ENCODE results near the gene AXIN1.
A peak's percentile ranks its signal among the peaks of the same experiment; 100 is the strongest.
"Not testable (repeated sequence)": the region's sequence is repeated elsewhere in the genome, so short reads cannot be mapped to it uniquely, and the experiment has no call there.

Gene AXIN1

DNA sequence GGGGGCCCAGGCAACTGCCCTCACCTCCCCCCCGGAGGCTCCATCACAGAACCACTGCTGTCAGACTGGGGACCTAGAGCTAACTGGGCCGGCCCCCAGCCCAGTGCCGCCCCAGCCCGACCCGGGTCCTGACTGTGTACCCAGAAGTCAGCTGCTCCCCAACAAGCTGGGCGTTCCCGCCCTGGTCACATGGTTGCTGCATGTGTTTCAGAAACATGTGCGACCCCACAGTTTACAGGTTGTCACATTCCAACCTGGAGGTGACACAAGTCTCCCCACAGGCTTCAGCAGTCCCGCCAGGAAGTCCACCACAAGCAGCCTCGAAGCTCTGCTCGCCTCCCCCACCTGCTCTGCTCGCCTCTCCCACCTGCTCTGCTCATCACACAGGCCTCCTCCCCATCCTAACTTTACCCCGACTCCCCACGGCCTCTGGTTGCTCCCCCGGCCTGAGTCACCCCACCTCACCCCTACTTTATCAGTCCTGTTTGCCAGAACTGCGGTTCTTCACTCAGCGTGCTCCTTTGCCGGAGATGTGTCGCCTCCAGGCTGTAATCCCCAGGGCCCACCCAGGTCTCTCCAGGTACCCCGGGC is 16.8 kb upstream of the AXIN1 start:
- DNase-seq, result no peak

DNA sequence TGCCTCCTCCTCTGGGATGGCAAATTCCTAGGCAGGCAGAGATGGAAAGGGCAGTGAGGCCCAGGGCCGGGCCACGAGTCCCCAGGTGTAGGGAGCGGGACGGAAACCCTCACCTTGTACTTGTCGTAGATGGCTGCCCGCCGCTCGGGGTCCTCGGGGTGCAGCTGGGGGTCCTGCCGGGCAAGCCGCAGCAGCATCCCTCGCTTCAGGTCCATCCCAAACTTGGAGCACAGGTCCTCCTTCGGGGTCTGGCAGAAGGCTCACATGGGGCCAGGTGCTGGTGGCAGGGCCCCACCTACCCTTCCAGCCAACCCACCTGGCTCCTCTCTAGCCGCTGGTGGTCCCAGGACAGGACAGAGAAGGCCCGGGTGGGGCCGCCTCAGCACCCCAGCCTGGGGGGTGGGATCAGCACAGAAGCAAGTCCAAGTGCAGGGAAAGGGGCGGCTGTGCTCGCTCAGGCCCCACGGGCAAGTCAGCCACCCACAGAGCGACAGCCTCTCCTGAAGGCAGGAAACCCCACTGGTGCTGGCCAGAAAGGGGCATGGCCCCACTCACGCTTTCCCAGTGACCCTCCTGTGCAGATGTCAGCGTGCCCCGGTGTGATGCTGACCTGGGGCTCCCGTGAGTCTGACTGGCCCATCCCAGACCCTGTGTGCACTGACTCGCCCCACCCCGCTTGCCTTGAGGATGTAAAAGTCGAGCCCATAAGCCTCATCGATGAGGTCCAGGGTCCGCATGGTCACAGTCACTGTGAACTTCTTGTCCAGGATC is 16.1 kb upstream of the AXIN1 start:
- DNase-seq, result no peak

DNA sequence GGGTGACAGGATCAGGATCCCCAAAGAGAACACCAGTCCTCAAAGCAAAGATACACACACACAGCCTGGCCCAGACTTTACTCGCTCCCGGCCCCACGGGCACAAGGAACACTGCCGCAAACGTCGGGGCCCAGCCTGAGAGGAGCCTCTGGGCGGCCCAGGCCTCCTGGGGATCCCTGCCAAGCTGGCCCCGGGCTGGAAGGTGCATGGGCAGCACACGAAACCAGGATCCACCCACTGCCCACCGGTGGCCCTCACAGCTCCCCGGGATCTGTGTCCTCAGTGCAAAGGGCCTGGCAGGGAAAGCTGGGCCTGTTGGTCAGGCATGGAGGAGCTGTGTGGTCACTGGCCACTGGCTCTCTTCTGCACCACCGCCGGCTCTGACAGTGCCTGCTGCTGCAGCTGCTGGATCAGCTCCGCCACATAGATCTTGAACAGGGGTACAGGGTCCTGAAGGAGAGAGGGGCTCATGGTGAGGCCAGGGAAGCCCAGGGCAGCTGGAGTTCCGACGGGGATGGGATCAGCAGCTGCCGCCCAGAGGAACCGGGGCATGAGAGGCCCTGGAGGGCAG is 14.9 kb upstream of the AXIN1 start:
- no peak for DNase-seq

DNA sequence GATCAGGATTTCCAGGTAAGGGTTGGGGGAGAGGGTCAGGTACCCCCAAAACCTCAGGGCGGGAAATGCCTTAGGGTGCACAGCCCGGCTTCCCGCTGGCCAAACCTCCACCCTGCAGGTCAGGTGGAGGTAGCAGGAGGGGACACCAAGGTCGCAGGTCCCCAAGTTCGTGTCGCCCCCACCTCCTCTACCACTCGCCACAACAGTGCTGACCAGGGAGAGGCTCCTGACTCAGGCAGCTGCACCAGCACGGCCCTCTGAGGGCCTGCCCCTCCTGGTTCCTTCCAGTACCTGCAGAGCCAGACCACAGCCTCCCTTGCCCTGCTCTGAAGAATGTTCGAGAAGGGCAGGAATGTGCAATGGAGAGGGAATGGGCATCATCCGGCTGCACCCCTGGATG is 14.0 kb upstream of the AXIN1 start:
- no peak for DNase-seq

DNA sequence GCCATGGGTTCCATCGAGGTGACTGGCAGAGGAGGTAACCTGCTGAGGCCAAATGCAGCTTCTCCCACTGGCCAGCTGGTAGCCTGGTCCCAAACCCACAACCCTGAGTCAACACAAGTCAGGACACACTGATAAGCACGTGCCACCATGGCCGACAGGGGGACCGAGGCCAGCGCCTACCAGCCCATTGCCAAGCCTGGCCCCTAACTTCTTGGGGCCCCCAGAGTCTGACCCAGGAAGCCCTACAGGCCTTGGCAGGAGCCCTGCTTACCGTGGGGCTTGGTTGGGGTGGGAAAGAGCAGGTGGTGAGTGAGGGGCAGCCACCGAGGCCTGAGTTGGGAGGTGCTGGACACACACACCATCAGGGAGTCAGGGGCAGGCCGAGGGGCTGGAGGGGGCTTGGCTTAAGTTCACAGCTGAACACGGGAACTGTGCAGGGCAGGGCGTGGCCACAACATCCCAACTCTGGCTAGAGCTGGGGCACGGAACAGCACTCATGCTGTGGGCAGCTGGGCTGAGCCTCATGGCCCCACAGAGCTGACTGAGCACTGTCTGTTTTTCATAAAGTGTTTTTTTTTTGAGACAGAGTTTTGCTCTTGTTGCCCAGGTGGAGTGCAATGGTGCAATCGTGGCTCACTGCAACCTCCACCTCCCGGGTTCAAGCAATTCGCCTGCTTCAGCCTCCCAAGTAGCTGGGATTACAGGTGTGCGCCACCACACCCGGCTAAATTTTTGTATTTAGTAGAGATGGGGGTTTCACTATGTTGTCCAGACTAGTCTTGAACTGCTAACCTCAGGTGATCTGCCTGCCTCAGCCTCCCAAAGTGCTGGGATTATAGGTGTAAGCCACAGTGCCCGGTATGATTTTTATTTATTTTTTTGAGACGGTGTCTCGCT is 12.3 kb upstream of the AXIN1 start:
- no peak for DNase-seq

DNA sequence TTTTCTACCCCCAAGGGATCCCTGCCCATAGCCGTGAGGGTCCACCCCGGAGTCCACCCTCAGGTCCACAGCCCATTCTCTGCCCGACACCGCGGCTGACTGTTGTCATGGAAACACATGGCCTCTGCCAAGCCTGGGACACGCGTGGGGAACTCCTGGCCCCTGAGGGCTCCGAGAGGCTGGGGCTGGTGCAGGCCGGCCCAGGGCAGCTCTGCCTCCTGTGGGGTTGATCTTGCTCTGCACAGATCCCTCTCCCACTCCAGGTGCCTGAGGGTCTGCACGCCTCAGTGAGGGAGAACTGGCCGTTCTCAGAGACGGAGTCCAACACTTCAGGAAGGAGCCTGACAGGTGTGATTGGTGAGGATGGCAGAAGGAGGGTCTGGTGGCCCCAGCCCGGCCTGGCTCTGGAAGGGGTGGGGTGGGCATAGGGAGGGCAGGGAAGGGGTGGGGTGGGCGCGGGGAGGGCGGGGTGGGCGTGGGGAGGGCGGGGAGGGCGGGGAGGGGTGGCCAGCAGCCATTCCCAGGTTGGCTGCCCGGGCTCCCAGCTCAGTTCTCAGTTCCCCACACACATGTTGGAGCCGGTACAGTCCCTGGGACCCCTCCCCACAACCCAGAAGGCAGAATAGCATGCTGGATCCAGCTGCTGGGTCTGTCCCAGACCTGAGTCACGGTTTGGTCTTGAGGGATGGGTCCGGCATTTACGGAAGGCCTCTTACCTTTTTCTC is 11.4 kb upstream of the AXIN1 start:
- DNase-seq, result no peak

DNA sequence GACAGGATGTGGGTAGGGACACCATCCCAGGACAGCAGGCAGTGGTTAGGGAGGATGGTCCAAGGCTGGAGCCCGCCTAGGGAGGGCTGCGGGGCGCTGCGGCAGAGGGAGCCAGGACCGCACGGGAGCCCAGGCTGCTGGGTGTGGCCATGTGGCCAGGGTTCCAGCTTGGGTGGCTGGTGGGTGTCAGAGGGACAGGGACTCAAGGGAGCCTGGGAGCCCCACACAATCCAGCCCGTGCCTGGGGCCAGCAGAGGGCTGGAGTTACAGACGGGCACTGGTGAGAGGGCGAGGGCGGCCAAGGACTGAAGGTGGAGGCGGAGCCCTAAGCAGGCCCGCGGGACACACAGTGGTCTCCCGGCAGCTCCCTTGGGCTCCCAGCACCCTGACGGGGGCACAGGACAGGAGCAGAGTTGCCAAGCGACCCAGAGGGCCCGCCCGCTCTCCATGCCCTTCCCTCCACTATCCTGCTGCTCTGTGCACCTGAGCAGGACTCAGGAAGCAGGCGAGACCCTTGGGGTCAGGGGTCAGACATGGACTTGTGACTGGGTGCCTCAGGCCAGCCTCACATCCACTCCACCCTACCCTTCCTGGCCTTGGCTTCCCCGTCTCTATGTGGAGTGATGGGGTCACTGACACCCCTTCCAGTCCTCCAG is 10.7 kb upstream of the AXIN1 start:
- no peak for DNase-seq

DNA sequence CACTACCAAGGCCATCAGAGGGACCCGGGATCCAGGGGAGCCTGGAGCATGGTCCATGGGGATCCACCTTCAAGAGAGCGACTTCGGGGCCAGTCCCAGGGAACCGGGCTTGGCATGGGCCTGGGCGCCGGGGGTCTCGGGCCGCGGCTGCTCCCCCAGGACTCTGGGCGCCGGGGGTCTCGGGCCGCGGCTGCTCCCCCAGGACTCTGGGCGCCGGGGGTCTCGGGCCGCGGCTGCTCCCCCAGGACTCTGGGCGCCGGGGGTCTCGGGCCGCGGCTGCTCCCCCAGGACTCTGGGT is 10.1 kb upstream of the AXIN1 start:
- not testable (repeated sequence) for DNase-seq

DNA sequence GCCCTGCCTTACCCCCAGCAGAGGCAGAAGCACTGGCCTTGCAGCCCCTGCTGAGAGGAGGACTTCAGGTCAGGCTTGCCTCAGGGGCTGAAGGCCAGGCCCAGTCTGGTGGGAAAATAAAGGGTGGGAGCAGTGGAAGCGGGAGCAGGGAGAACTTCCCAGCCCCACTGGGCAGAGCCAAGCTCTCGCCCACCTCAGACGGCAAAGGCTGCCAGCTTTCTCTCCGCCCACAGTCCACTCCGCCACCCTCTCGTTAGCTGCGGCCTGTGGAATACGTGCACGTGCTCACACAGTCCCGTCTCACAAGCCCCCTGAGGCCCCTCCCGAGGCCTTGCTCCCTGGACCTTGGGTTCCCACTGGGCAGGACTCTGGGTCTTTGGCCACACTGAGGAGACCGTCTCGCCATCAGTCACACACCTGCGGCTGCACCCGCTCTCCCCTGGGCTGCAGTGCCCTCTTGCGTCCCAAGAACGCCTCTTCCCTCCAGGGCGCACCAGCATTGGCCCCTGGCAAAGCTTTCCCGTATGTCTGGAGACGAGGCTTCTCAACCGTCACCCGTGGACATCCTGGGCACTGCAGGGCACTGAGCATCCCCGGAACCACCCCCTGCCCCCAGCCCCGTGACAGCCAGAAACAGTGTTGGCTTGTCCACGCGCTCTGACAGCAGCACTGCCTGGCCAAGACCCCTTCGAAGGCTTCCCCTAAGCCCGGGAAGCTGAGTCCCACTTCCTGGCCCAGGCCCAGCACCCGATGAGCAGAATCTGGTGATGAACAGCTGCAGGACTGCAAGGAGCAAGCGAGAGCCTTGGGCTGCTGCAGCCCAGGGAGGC is 9.6 kb upstream of the AXIN1 start:
- peak; percentile 58 for DNase-seq

DNA sequence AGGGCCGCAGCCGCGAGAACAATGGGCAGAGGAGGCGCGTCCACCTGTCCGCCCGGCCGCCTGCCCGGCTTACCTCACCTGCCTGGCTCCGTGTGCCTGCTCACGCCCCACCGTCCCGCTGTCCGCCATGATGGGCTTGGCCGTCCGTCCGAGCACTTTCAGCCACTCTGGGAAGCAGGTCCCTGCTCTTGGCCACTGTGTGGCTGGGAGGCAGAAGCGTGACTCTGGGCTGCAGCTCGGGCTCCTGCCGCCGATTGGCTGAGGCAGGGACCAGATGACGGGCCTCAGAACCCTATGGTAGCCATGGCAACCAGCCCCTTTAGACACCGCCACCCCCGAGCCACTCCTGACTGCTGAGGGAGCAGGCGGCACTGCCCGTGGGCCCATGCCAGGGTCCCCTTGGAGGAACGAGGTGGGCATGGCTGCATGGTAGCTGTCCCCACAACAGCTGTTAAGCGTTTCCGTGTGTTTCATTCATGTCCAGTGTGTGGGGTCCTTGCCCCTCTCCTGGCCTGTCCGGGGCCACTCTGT is 8.9 kb upstream of the AXIN1 start:
- DNase-seq, result no peak

DNA sequence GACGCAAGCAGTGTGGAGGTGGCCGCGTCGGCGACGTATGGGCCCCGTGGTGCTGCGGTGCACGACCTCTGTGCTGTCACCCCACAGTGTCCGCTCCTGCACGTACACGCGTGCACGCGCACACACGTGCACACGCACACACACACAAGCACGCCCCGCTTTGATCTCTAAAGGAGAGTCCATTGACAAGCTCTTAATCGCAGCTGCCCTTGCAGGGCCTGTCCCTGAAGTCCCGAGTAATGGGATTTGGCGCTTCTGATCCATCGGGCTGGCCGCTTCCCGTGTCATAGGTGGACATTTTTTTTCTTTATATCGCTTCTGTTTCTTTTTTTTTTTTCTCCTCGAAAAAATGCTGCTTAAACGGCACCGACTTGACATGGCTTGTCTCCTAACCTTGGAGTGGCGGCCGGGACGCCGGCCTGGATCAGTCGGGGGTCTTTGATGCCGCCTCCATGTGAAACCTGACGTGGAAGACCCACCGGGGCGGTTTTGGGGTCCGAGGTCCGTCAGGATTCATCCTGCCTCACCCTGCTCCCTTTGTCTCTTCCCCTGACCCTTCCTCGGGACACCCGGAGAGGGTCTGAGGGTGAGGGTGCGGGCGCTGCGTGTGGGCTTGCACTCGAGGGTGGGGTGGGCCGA is 8.3 kb upstream of the AXIN1 start:
- no peak for DNase-seq

DNA sequence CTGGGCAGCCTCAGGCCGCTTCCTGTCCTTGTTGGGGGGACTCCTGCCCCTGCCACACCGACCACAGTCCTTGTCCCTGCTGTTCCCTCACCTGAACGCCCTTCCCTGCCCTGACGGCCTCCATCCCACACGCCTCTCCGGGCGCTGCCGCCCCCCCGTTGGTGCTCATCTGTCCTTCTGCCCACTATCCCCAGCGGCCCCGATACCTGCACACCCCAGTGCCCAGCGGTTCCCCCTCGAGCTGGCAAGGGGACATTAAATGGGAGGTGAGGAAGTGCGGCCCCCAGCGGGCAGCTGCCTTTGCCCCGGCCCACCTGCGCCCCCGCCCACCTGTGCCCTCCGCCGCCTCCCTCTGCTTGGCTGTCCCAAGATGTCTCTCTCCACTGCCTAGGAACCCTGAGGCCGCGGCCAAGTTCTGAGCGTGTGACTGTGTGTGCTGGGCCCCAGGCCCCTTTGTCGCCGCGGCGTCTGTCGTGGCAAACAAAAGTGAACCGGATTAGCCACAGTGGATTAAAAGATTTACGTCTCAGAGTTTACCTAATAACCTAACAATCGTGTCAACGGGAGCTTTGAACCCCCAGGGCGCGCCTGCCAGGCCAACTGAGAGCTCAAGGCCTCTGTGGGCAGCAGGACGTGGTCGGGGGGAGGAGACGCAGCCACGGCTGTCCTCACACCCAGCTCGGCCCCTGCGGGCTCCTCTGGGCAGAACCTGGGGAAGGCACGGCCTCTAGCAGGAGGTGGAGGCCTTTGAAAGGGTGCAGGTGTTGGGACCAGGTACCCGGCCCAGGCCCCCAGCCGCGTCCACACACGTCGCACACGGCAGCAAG is 7.6 kb upstream of the AXIN1 start:
- DNase-seq, result no peak

DNA sequence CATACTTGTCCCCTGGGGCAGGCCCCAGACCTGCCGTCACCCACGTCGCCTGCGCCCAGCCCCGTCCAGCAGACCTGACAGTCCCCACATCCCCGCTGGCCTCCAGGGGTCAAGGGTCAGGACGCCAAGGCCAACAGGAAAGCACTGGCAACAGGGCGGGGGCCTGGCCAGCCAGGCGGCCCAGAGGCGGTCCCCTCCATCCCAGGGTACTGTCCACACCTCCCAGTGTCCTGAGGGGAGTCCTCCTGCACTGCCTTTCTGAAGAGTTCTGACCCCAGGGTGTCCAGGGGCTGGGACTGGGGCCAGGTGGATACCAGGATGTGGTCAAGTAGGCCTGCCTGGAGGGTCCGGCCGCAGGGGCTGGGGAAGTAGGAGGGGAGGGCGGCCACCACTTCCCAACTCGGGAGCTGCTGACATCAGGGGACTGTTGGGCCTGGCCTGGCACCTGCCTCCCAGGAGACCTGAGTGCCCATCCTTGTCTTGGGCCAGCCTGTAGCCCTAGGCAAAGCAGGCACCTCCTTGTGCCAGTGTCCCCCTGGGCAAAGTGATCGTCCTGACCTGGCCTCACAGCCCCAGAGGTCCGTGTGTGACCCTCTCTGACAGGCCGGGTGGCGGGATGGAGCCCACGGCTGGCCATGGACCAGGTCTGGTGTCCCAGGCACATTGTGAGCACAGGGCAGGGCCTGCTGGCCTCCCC is 6.7 kb upstream of the AXIN1 start:
- DNase-seq, result no peak

DNA sequence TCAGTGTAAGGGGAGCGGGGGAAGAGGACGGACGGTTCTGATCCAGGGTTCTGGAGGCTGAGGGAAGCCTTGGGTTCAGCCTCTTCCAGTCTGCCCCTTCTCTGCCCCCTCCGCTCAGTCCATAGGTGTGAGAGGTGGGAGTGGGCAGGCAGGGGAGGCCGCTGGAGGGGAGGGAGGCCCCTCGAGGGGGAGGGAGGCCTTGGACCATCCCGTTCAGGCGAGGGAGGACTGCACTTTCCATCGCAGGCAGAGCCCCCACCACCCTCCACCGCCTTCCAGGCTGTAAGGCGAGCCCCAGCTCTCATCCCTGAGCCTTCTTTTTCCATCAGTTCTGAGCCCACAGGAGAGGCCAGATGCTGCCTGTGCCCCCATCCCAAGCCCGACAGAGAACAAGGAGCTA is 4.2 kb upstream of the AXIN1 start:
- no peak for DNase-seq

DNA sequence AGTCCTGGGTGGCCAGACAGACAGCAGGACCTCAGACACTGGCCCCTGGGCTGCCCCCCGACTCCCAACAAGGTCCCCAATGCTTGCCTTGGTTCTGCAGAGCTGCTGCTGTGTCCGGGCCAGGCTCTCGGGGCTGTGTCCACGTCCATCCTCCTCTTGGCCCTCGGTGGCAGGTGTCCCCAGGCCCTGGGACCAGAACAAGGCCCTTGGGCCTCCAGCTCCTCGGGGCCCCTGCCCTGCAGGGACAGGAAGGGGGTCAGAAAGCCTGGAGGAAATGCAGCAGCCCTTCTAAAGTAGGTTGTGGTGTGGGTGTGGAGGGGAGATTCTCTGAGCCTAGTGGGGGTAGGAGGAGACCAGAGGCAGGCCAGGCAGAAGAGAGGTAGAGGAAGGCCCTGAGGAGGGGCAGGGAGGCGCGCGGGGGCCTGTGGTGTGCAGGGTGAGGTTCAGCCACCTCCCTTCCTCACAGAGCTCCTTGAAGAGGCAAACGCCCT is 2.5 kb upstream of the AXIN1 start:
- DNase-seq, result no peak

DNA sequence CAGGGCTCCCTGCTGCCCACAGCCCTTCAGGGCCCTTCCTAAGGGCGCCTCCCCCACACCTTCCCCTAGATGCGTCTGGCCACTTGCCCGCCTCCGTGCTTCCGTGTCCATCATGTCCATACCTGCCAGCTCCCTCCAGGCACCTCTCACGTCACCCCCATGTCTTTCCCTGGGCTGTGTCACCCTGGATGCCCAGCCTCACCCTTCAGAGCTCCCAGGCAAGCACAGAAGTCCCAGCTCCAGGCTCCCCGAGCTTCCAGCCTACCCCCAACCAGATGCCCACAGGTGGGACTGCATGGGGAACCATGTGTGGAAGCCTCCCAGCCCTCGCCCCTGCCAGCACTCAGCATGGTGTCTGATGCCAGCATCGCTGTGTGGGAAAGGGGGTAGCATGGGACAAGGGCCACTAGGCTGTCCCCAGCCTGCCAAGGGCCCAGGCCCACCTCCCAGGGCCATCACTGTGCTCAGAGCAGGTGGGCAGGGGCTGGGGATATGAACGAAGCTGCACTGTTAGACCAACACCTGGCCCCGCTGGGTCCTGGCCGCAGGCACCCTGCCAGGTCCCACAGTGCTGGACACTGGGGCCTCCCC is 1.9 kb upstream of the AXIN1 start:
- no peak for DNase-seq

DNA sequence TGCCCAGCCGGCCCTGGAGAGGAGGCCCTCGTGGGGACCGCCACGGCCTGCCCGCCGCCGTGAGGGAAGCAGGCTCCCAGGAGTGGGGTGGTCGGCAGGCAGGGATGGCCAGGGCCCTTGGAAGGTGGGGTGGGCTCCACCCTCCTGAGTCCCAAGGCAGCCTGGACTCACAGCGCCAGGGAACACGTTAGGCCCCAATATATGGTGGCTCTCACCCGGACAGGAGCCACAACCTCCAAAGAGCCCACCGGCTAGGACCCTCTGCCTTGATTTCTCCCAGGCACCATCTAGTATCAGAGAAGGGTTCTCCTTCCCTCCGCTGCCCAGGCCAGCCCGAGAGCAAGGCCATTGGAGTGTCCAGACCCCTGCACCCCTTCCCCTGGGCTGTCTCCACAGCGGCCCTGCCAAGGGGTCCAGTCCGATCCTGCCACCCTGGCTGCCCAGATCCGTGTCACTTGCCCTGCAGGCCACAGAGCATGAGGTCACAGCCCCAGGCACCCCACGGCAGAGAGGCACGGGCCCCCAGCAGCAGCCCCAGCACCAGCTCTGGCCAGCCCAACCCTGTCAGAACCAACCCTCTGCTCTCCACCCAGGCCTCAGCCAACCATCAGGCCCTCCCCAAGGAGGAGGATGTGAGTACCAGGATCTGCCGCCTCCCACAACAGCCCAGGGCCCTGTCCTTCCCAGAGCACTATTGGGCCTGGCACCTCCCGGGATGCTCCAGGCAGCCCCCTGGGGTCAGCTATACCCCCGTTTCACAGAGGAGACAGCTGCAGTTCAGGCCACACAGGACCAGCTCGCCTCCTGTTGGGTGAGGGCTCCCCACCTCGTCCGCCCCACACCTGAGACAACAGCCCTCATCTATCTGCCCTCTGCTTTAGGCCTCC is 1.1 kb upstream of the AXIN1 start:
- no peak for DNase-seq
